ENCODE data around the gene OR4B1. TPM values are rescaled to one million over a fixed set of nuclear protein-coding genes. Genes with fewer than 3 reads are reported as not detected.

OR4B1 gene
- total RNA-seq, 1 experiment from 2014 or later: not detected

- no CpG with 5 or more reads among the region's 6 CpGs for WGBS (ENCODE audit: extremely low coverage, insufficient read length, low lambda C conversion rate)
- Histone ChIP-seq H2BK15ac (ENCODE audit: low read depth, low read length) (no peak overlapping the region), H2AK5ac (ENCODE audit: insufficient read length, low read length) (no peak overlapping the region), H3K23ac (ENCODE audit: insufficient read length, low read depth, low read length) (no peak overlapping the region), H4K5ac (ENCODE audit: insufficient read length, low read depth, low read length) (no peak overlapping the region), H2BK12ac (ENCODE audit: insufficient read length, low read depth, low read length) (no peak overlapping the region), H3K23me2 (ENCODE audit: insufficient read length, low read depth, low read length, poor library complexity, severe bottlenecking) (no peaks in the 10 kb centered on the region), H2BK20ac (ENCODE audit: low read depth, low read length, poor library complexity, severe bottlenecking) (no peak overlapping the region), H3K79me1 (ENCODE audit: insufficient read depth, low read depth, low read length, poor library complexity, severe bottlenecking) (no peaks in the 10 kb centered on the region), H2BK5ac (ENCODE audit: insufficient read length, low read length) (no peak overlapping the region), H3K9ac (ENCODE audit: extremely low read depth, insufficient read length, low read length) (no peak overlapping the region), H3K27me3 (ENCODE audit: insufficient read depth, low read length) (no peaks in the 10 kb centered on the region), H4K91ac (ENCODE audit: insufficient read length, low read depth, low read length) (no peak overlapping the region), H3K56ac (ENCODE audit: insufficient read length, low read depth, low read length) (no peak overlapping the region), H2BK120ac (ENCODE audit: low read depth, low read length, poor library complexity, severe bottlenecking) (no peak overlapping the region), H3K27ac (ENCODE audit: insufficient read length, low read depth, low read length) (no peak overlapping the region), H3K4me1 (ENCODE audit: insufficient read depth, low read length) (no peaks in the 10 kb centered on the region), H4K20me1 (ENCODE audit: control insufficient read depth, insufficient read depth, insufficient read length) (no peaks in the 10 kb centered on the region), H4K8ac (replicated peaks; ENCODE audit: insufficient read length, low read depth, low read length) (no peak overlapping the region), H3K9me3 (ENCODE audit: control insufficient read depth, low read depth, low read length) (peaks cover 74% of the 10 kb centered on the region), H3K18ac (ENCODE audit: insufficient read length, low read depth, low read length) (no peak overlapping the region), H3K4me2 (ENCODE audit: insufficient read depth, insufficient read length, low read length) (no peak overlapping the region), H3K4ac (ENCODE audit: low read depth, low read length) (no peak overlapping the region), H3K14ac (ENCODE audit: insufficient read depth, low read length) (no peak overlapping the region), H2AFZ (ENCODE audit: low read length) (no peak overlapping the region), H3T11ph (ENCODE audit: low read length) (no peak overlapping the region), H3K79me2 (ENCODE audit: insufficient read depth, low read length) (no peaks in the 10 kb centered on the region)
- no peak for DNase-seq
- Mint-ChIP-seq H3K27ac (no peak overlapping the region), H3K4me1 (no peaks in the 10 kb centered on the region), H3K4me3 (no peak overlapping the region), H3K9me3 (peaks cover 84 to 91% of the 10 kb centered on the region in 2 experiments), H3K36me3 (ENCODE audit: insufficient read depth in 1 of 3, low read depth in 3 of 3) (peaks cover 0 to 20% (median 12%) of the 10 kb centered on the region in 3 experiments; a peak in 3 of 7 replicates), H3K27me3 (ENCODE audit: low read depth) (no peaks in the 10 kb centered on the region; the same call in none of the 2 replicates)
- TF ChIP-seq CTCF (conservative IDR thresholded peaks at IDR 0.05): no peak
Observed at GRCh38 chr11:48180627-48181026, 36.0 kb upstream of the OR4B1 start.

Measured in H9 (cell line).